Measurements from ENCODE around the gene BCAP31. TPM values are rescaled to one million over a fixed set of nuclear protein-coding genes. Genes with fewer than 3 reads are reported as not detected.

BCAP31 gene
- total and polyA plus RNA-seq, 2 of the 13 experiments (the other 11 are each of a cell fraction or from before 2014, with no cell fraction given), result 139 to 178 TPM

DNA sequence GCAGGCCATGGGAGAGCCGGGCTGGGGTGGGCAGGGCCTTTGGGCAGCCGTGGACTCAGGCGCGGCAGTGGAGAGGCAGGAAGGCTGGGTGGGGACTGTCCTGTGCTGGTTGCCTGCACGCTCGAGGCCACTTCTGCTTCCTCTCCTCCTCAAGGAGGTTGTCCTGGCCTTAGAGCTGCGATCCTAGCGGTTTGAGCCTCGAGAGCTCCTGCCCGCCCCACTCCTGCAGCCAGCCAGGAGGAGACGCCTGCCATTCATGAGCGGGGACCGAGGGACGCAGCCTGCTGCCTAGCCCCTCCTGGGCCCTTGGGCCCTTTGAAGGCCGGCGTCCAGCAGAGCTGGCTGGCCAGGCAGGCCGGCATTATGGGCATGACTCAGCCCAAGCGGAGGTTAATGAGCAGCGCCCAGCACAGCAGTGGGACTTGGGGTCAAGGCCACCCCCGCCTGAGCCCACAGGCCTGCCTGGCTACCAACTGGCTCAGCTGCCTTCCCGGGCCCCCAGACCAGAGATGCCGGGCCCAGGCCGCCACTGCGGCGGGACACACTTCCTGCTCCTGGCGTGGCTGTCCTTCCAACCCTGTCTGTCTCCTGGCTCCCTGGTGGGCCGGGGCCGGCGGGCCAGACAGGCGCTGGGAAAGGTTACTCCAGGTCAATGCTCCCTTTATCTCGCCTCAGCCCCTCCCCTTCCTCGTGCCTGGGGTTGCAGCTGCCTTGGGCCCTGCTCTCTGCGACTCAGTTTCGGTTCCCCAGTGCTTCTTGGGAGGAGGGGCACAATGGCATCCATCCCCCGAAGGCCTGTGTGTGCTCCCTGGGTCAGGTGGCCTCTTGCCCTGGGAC lies 2.3 kb upstream of the BCAP31 start (continued):
- TF ChIP-seq ZNF275 (CRISPR knock-in tag; IDR thresholded peaks at IDR 0.05; ENCODE audit: borderline replicate concordance) (no peak), AFF4 (CRISPR knock-in tag; IDR thresholded peaks at IDR 0.05) (peak; percentile 75; the same call in 1 of the 2 replicates), ZNF232 (CRISPR knock-in tag; IDR thresholded peaks at IDR 0.05; ENCODE audit: borderline replicate concordance) (peak; percentile 28; the same call in 1 of the 2 replicates), ZFX (CRISPR knock-in tag; IDR thresholded peaks at IDR 0.05; ENCODE audit: low read depth) (peak; percentile 80), SETDB1 (CRISPR knock-in tag; IDR thresholded peaks at IDR 0.05; ENCODE audit: borderline replicate concordance) (no peak), ZFP82 (CRISPR knock-in tag; IDR thresholded peaks at IDR 0.05; ENCODE audit: borderline replicate concordance) (no peak; the same call in 1 of the 2 replicates), ARNT2 (CRISPR knock-in tag; IDR thresholded peaks at IDR 0.05; ENCODE audit: low read depth) (peak; percentile 35; the same call in 1 of the 2 replicates), TAF1 (CRISPR knock-in tag; IDR thresholded peaks at IDR 0.05) (peak; percentile 68), ERF (CRISPR knock-in tag; IDR thresholded peaks at IDR 0.05) (0 out of 2 replicates have a peak, but pooled peaks have one; percentile 66), ELF1 (CRISPR knock-in tag; IDR thresholded peaks at IDR 0.05) (peak; percentile 47; the same call in 1 of the 2 replicates), RBFOX2 (IDR thresholded peaks at IDR 0.05; ENCODE audit: low read depth, low read length) (peak; percentile 83), HOMEZ (CRISPR knock-in tag; IDR thresholded peaks at IDR 0.05; ENCODE audit: low read depth) (no peak), AHR (CRISPR knock-in tag; IDR thresholded peaks at IDR 0.05) (0 out of 2 replicates have a peak, but pooled peaks have one; percentile 21), MTA1 (CRISPR knock-in tag; IDR thresholded peaks at IDR 0.05; ENCODE audit: borderline replicate concordance) (peak; percentile 67; the same call in 1 of the 2 replicates), LCORL (IDR thresholded peaks at IDR 0.05) (no peak), LCORL (CRISPR knock-in tag; IDR thresholded peaks at IDR 0.05) (peak; percentile 85; the same call in 1 of the 2 replicates), ZFP1 (CRISPR knock-in tag; IDR thresholded peaks at IDR 0.05) (no peak)
- TF ChIP-seq, protein P1, sequence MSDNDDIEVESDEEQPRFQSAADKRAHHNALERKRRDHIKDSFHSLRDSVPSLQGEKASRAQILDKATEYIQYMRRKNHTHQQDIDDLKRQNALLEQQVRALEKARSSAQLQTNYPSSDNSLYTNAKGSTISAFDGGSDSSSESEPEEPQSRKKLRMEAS (IDR thresholded peaks at IDR 0.05), result no peak

Measured in HepG2 (cell line).